ENCODE measurements around the gene ABCC5. TPM values are rescaled to one million over a fixed set of nuclear protein-coding genes. Genes with fewer than 3 reads are reported as not detected.

Gene ABCC5
- total RNA-seq, 1 experiment from 2014 or later, result 11.6 TPM

GRCh38 chr3:183975981-183976662 is 41.6 kb downstream of the ABCC5 start:
- DNase-seq (ENCODE audit: low read depth), result peak; percentile 49

GRCh38 chr3:183968666-183969245 is 48.9 kb downstream of the ABCC5 start:
- DNase-seq (ENCODE audit: low read depth), result no peak

DNA sequence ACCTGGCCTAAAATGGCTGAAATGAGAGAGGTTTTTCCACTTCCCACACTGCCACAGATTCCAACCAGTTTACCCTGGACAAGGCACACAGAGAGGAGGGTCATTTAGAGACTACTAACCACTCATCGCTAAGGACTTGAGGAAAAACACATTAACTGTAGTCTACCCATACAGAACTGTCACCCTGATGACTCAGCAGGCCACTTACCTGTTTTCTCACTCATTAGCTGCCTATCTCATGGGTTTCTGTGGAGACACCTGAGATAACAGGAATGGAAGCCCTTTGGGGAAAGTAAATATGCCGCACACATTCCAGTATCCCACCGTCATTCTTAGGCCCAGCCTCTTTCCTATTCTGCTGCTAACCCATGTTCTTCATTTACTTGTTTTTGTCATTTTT is 50.0 kb downstream of the ABCC5 start:
- DNase-seq (ENCODE audit: low read depth), result no peak

- peak; percentile 44 for DNase-seq (ENCODE audit: low read depth)
These were observed 51.3 kb downstream of the ABCC5 start for GRCh38 chr3:183966361-183966791.

DNA sequence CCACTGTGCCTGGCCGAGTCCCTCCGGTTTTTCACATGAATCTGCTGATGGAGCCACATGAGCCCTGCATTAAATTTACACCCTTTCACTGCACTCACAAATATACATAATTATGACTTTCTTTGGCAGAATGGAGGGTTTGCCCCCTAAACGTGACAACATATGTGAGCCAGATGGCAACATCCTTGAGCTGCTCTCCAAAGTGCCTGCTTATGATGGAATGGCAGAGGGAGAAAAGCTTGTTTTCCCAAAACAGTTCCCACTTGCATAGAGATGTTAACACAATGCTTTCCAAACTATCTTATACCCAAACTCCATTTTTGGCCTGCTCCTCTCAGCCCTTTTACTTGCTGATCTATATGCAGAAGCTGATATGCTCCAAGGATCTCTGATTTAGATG is 54.9 kb downstream of the ABCC5 start:
- DNase-seq (ENCODE audit: low read depth), result no peak

- no peak for DNase-seq (ENCODE audit: low read depth)
These were observed 58.5 kb downstream of the ABCC5 start for GRCh38 chr3:183959214-183959613.

- DNase-seq (ENCODE audit: low read depth), result no peak
These were observed 58.9 kb downstream of the ABCC5 start for GRCh38 chr3:183958775-183959174.

DNA sequence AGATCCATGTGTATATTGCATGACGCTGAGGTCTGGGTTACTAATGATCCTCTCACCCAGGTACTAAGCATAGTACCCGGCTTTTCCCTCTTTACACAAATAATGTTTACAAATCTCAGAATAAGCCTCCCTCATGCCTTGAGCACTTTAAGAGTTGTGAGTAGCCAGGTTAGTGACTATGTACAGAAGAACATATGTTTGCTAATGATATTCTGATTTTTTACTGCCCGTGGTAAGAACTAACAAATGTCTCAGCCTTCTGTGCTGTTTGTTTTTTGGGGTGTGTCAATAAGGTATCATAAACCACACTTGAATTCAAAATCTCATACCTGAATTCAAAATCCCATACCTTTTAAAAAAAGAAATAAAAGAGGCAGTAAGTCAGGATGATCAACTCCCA is 59.5 kb downstream of the ABCC5 start:
- DNase-seq (ENCODE audit: low read depth), result no peak

- no peak for DNase-seq (ENCODE audit: low read depth)
These were observed 62.8 kb downstream of the ABCC5 start for GRCh38 chr3:183954875-183955274.

- DNase-seq (ENCODE audit: low read depth), result no peak
These were observed 64.1 kb downstream of the ABCC5 start for GRCh38 chr3:183953471-183954070.

GRCh38 chr3:183951459-183951858 is 66.2 kb downstream of the ABCC5 start:
- no peak for DNase-seq (ENCODE audit: low read depth)

DNA sequence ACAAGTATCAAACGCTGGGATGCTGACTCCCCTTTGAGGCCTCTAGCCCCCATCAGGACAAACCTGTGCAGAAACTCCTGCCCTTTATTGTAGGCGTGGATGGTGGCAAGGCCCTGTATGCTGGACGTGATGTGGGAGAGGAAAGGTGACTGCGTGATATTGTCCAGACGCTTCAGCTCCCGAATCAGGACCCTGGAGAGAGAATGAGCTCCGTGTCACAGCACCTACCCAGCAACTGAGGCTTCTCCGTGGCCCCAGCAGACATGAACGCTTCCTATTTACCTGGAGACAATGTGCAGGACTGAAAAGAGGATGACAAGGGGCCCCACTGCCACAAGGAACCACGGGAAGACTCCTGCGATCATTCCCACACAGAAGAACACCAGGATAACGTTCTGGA is 68.0 kb downstream of the ABCC5 start:
- no peak for DNase-seq (ENCODE audit: low read depth)

- DNase-seq (ENCODE audit: low read depth), result no peak
These were observed 71.6 kb downstream of the ABCC5 start for GRCh38 chr3:183946037-183946436.

- no peak for DNase-seq (ENCODE audit: low read depth)
These were observed 72.9 kb downstream of the ABCC5 start for GRCh38 chr3:183944775-183945174.

DNA sequence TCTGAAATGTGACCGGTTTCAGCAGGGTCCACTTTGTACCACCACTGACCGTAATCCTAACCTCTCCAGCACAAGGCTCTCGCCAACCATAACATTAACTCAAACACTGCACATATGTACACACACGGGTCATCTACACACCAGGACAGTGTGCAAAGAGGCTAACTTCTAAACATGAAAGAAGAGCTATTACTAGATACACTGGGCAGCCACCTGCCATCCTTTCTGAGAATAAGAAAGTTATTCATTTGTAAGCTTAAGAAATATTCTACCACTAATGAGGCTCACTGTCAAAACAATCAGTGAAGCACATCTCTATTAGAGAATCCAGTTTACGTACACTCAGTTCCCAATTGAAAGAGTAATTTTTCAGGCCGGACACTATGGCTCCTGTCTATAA is 73.9 kb downstream of the ABCC5 start:
- DNase-seq (ENCODE audit: low read depth), result no peak

DNA sequence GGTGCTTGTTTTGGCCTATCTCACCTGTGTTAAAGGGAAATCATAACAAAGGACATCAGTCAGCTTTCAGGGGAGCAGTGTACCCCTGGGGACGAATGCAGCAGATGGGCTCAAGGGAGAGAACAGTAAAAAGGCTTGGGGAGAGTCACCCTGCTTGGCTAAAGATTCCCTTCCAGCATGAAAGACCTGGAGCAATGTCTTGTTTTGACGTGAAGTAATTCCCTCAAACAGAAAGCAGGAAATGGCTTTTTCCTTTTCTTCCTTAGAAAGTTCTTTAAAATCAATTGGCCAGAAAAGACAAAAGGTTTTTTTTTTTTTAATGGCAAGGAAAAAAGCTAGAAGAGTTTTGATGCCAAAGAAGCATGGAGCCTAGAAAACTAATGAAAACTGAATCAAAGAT is 76.5 kb downstream of the ABCC5 start:
- DNase-seq (ENCODE audit: low read depth), result no peak

GRCh38 chr3:183937601-183938286 is 79.9 kb downstream of the ABCC5 start:
- DNase-seq (ENCODE audit: low read depth), result peak; percentile 55

- DNase-seq (ENCODE audit: low read depth), result no peak
These were observed 84.5 kb downstream of the ABCC5 start for GRCh38 chr3:183933160-183933559.

GRCh38 chr3:183931881-183932280 is 85.8 kb downstream of the ABCC5 start:
- no peak for DNase-seq (ENCODE audit: low read depth)

DNA sequence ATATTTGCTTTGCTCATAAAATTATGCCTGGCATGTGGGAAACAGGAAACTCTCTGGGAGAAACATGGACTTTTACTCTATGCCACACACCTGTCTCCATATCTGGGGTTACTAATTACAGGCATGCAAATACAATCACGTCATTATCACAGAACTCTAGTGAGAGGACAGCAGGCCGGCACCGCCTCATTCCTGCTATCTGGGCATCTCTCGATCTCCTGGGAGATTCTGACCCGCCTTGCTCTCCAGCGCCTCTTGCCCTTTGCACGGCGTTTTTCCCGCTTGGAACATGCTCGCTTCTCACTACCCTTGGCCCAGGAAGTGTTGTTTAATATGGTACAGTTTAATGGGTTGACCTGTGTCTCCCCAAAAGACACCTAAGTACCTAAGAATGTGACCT is 87.6 kb downstream of the ABCC5 start:
- DNase-seq (ENCODE audit: low read depth), result no peak

DNA sequence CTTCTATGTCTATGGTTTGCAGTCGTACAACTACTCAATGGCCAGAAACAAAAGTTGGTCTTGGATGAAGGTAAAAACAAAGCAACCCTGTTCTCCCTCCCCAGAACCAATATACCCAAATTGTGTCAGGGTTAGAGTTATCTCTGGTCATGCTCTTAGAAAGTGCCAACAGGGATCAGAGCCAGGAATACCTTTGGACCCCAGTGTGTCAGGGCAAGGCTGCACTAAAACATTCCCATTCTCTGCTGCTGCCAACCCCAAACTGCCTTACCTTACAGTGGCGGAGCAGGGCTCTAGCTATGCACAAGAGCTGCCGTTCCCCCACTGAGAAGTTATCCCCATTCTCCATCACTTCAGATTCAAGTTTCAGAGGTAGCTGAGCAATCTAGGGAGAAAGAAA is 90.6 kb downstream of the ABCC5 start:
- no peak for DNase-seq (ENCODE audit: low read depth)

DNA sequence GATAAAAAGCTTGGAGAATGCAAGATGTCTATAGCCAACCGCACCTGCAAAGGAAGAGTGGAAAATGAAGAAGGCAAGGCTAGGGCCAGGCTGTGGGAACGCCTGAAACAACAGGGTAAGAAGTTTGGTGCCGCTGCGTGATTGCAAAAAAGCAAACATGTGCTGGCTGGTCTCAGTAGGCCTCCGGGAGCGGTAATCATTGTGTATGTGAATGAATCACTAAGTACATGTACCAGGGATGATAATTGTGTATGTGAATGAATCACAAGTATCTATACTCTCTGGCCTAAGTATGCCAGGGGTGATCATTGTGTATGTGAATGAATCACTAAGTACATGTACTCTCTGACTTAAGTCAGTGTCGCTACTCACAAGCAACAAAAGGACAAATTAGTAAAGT is 92.7 kb downstream of the ABCC5 start:
- no peak for DNase-seq (ENCODE audit: low read depth)

GRCh38 chr3:183924543-183924942 is 93.1 kb downstream of the ABCC5 start:
- DNase-seq (ENCODE audit: low read depth), result no peak

Measured in M059J (cell line).